NCI-H2196 (cell line): Measurements from ENCODE around the gene RNF121.
"Not testable (repeated sequence)": the region's sequence is repeated elsewhere in the genome, so short reads cannot be mapped to it uniquely, and the experiment has no call there.

Source experiments
- DNase-seq: peaks from one replicate; lab custom pipeline; 2025; ENCODE audit not compliant: unreplicated experiment; lab: John Stamatoyannopoulos, UW

Gene RNF121

GRCh38 chr11:71928737-71929443 lies at the start of gene RNF121:
TSS of gene RNF121 (plus strand) at chr11:71929046. CDS start at chr11:71929062, 16 bp downstream.
- DNase-seq, result peak; percentile 96

- not testable (repeated sequence) for DNase-seq
Measured at GRCh38 chr11:71885806-71886205, 43.0 kb upstream of the RNF121 start.

- not testable (repeated sequence) for DNase-seq
Measured at GRCh38 chr11:71888335-71889010, 40.4 kb upstream of the RNF121 start.

DNA sequence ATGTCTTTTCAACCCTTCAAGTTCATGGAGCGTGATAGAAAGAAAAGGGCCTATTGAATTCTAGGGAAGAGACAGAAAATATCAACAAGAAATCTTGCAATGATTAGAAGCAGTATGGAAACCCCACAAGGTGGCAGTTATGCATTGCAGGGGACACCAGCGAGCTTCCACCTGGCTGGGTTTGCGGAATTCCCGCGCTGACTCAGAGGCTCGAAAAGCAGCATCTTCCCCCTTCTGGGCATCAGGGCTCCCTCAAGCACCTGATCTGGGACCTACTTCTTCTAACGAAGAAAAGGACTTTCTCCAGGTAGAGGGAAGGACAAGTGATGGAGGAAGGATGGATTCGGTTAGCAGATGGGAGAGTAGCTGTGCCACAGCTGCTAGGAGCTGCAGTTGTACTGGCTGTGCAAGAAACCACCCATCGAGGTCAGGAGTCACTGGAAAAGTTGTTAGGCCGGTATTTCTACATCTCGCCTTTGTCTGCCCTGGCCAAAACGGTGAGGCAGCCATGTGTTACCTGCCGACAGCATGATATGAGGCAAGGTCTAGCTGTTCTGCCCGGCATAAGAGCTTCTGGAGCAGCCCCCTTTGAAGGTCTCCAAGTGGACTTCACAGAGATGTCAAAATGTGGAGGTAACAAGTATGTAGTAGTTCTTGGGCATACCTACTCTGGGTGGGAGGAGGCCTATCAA lies 39.5 kb upstream of the RNF121 start:
- not testable (repeated sequence) for DNase-seq

DNA sequence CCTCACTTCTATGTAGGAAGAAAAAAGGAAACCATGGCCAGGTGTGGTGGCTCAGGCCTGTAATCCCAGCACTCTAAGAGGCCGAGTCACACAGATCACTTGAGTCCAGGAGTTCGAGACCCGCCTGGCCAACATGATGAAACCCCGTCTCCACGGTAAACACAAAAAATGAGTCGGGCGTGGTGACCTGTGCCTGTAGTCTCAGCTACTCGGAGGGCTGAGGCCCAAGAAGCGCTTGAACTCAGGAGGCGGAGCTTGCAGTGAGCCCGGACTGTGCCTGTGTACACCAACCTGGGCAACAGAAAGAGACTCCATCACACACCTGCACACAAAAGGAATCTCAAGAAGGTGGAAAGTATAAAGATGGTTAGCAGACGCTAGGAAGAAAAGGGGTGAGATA lies 32.9 kb upstream of the RNF121 start:
- no peak for DNase-seq

GRCh38 chr11:71901137-71901536 lies 27.7 kb upstream of the RNF121 start:
- not testable (repeated sequence) for DNase-seq

- DNase-seq, result no peak
Measured at GRCh38 chr11:71908218-71908617, 20.6 kb upstream of the RNF121 start.

DNA sequence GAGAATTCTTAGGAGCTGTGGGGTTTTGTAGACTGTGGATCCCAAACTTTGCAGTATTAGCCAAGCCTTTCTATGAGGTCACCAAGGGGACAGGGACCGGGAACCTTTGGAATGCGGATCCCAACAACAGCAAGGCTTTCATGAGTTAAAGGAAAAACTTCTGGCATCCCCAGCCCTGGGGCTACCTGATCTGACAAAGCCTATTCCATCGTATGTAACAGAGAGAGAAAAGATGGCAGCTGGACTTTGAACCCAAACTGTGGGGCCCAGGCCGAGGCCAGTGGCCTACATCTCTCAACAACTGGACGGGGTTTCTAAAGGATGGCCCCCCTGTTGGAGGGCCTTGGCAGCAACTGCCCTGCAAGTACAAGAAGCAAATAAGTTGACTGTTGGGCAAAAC lies 18.1 kb upstream of the RNF121 start:
- not testable (repeated sequence) for DNase-seq

DNA sequence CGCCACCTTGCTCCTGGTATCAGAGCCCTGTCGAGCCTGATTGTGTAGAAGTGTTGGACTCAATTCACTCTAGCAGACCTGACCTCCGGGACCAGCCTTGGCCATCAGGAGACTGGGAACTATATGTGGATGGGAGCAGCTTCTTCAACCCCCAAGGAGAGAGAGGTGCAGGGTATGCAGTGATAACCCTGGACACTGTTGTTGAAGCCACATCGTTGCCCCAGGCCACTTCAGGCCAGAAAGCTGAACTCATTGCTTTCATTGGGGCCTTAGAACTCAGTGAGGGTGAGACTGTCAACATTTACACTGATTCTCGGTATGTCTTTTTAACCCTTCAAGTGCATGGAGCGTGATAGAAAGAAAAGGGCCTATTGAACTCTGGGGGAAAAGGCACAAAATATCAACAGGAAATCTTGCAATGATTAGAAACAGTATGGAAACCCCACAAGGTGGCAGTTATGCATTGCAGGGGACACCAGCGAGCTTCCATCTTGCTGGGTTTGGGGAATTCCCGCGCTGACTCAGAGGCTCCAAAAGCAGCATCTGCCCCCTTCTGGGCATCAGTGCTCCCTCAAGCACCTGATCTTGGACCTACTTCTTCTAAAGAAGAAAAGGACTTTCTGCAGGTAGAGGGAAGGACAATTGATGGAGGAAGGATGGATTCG lies 17.4 kb upstream of the RNF121 start:
- DNase-seq, result not testable (repeated sequence)

GRCh38 chr11:71911986-71912340 lies 16.9 kb upstream of the RNF121 start:
- not testable (repeated sequence) for DNase-seq

DNA sequence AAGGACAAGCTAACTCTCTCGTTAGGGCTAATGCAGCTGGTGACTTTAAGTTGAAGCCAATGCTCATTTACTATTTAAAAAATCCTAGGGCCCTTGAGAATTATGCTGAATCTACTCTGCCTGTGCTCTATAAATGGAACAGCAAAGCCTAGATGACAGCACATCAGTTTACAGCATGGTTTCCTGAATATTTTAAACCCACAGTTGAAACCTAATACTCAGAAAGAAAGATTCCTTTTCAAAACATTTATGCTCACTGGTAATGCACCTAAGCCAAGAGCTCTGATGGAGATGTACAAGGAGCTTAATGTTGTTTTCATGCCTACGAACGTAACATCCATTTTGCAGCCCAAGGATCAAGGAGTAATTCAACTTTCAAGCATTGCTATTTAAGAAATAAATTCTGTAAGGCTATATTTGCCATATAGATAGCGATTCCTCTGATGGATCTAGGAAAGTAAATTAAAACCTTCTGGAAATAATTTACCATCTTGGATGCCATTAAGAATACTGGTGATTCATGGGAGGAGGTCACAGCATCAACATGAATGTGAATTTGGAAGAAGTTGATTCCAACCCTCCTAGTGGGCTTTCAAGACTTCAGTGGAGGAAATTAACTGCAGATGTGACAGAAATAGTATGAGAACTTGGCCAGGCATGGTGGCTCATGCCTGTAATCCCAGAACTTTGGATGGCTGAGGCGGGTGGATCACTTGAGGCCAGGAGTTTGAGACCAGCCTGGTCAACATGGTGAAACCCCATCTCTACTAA lies 14.9 kb upstream of the RNF121 start:
- no peak for DNase-seq

DNA sequence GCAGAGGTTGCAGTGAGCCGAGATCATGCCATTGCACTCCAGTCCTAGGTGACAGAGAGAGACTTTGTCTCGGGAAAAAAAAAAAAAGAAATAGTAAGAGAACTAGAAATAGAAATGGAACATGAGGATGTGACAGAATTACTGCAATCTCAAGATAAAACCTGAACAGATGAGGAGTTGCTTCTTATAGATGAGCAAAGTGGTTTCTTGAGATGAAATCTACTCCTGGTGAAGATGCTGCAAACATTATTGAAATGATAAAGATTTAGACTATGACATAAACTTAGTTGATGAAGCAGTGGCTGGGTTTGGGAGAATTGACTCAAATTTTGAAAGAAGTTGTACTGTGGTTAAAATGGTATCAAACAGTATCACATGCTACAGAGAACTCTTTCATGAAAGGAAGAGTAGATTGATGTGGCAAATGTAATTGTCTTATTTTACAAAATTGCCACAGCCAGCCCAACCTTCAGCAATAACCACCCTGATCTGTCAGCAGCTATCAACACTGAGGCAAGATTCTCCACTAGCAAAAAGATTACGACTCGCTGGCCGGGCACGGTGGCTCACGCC lies 14.1 kb upstream of the RNF121 start:
- DNase-seq, result no peak

GRCh38 chr11:71917646-71918140 lies 11.2 kb upstream of the RNF121 start:
- DNase-seq, result no peak

DNA sequence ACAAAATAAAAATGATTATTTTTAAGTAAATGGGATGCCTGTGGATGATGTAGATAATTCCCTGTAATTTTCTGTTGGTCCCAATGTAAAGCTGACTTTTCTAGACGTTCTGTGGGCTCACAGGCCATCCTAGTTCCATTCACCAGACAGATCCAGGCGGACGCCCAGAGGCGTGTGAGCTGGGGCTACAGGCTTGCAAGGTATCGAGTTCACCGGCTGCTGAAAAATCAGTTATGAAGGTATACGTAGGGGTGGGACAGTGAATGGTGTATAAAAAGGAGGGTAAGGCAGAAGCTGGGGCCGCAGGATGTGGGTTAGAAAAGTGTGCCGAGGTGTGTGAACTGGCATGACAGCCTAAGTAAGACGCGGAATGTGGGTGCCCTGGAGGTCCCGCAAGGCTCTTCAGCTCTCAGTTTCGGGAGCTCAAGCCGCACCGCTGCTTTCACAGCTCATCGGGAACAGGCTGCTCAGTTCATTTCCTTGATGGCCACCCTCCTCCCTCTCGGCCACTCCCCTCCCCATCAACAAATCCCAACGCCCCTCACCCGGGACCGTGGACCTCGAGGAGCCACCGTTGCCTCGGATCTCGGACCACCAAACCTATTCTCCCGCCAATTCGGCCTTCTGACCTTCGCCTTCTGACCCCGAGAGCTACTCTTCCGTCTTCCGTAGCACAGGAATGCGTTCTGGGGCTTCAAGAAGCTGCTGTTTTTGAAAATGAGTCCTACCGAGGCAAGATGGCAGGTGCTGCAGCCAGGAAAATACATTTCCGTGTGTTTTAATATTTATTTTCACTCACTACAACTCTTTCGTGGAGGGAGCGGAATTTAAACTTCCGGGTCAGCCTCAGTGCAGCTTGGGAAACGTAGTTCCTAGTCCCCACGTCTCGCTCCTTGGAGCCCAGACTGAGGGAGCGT lies 768 bp upstream of the RNF121 start, which contains the start of gene XNDC1N:
Gene XNDC1N (minus strand): TSS at position 775 of the 917 bp plus-strand sequence. CDS start 5,241 bp downstream, outside the sequence.
- peak; percentile 22 for DNase-seq

GRCh38 chr11:71929491-71929890 lies 645 bp downstream of the RNF121 start:
- DNase-seq, result no peak

DNA sequence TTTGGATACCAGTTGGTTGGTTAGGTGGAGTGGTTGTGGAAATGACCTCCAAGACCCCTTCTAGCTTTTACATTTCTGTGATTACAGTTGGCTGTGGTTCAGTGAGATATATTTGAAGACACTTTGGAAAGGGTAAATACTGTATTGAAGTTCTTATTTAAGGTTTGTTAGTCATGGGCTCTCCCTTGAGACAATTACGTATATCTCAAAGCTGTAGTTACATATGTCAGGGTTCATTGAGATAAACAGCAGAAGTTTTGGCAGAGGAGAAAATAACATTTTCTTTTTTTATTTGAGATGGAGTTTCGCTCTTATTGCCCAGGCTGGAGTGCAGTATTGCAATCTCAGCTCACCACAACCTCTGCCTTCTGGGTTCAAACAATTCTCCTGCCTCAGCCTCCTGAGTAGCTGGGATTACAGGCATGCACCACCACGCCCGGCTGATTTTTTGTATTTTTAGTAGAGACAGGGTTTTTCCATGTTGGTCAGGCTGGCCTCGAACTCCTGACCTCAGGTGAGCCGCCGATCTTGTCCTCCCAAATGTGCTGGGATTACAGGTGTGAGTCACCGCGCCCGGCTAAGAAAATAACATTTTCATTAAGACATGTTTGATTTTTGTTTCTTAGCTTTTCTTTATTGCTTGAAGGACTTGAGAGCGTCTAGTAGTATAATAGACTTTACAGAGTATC lies 1.9 kb downstream of the RNF121 start:
- DNase-seq, result no peak

DNA sequence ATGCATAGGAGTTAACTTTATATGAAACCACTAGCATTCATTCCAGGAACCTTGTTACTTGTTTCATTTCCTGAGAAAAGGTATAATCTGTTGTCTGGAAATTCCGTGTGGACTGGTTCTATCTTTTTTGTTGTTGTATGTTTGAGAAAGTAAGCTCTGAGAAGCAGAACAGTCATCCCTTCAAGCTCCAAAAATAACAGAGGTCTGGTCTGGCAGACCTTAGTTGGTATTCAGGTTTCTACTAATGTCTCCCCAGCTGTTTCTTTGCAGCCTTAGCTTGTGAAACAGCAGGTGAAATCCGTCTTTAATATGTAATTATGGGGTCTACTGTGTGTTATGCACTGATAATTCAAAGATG lies 2.4 kb downstream of the RNF121 start:
- DNase-seq, result no peak

DNA sequence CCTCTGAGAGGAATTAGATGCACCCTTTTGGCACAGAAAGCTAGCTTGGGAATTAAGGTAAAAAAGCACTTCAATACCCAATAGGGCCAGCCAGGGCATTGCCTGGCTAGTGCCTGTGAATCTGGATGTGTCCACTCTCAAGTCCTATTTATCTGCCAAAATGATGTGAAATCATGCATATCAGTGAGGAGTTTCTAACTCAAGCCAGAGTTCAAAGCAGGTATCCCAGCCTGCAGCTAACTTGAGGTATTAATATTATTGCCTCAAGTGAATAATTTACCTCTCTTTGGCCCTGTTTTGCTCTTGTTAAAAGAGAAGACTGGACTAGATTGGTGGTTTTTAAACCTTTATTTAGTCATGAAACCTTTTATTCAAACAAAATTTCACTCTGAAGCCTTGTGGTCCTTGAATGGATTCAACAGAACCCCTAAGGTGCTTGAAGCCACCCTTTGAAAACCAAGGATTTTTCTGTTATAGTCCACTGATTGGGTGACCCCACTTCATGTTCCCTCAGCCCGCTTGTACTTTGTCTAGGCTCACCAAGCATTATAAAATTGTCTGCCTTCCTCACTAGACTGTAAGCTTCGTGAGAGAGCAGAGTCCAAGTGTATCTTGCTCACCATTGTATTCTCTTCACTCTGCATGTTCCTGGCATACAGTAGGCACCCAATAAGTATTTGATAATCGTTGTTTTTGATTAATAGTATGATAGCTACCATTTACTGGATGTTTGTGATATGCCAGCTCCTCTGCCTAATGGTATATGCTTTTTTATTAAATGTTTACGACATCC lies 4.5 kb downstream of the RNF121 start:
- DNase-seq, result no peak
